ENCODE measurements around the gene C4orf50. TPM values are rescaled to one million over a fixed set of nuclear protein-coding genes. Genes with fewer than 3 reads are reported as not detected.

C4orf50 gene
- polyA plus RNA-seq, 4 donors: 0.01 to 0.02 TPM; not detected in 2

GRCh38 chr4:5927116-5927515, 91.1 kb downstream of the C4orf50 start:
- DNase-seq (ENCODE audit: low read depth in 4 of 4, low spot score in 2 of 4): no peak

- no peak for DNase-seq (ENCODE audit: low read depth in 4 of 4, low spot score in 2 of 4)
Measured at GRCh38 chr4:5926598-5926997, 91.6 kb downstream of the C4orf50 start.

GRCh38 chr4:5925419-5926200, 92.6 kb downstream of the C4orf50 start:
- DNase-seq (ENCODE audit: low read depth in 4 of 4, low spot score in 2 of 4): no peak

GRCh38 chr4:5924461-5925125, 93.6 kb downstream of the C4orf50 start:
- no peak for DNase-seq (ENCODE audit: low read depth in 4 of 4, low spot score in 2 of 4)

- no peak for DNase-seq (ENCODE audit: low read depth in 4 of 4, low spot score in 2 of 4)
Measured at GRCh38 chr4:5923376-5923775, 94.9 kb downstream of the C4orf50 start.

- no peak for DNase-seq (ENCODE audit: low read depth in 4 of 4, low spot score in 2 of 4)
Measured at GRCh38 chr4:5922556-5922955, 95.7 kb downstream of the C4orf50 start.

- no peak for DNase-seq (ENCODE audit: low read depth in 4 of 4, low spot score in 2 of 4)
Measured at GRCh38 chr4:5921981-5922380, 96.2 kb downstream of the C4orf50 start.

- no peak for DNase-seq (ENCODE audit: low read depth in 4 of 4, low spot score in 2 of 4)
Measured at GRCh38 chr4:5921101-5921980, 96.9 kb downstream of the C4orf50 start.

GRCh38 chr4:5919571-5919970, 98.7 kb downstream of the C4orf50 start:
- no peak for DNase-seq (ENCODE audit: low read depth in 4 of 4, low spot score in 2 of 4)

GRCh38 chr4:5919044-5919443, 99.2 kb downstream of the C4orf50 start:
- DNase-seq (ENCODE audit: low read depth in 4 of 4, low spot score in 2 of 4): no peak

GRCh38 chr4:5918331-5918985, 99.8 kb downstream of the C4orf50 start:
- no peak for DNase-seq (ENCODE audit: low read depth in 4 of 4, low spot score in 2 of 4)

GRCh38 chr4:5917672-5918071, 100.6 kb downstream of the C4orf50 start:
- no peak for DNase-seq (ENCODE audit: low read depth in 4 of 4, low spot score in 2 of 4)

GRCh38 chr4:5916229-5916628, 102.0 kb downstream of the C4orf50 start:
- no peak for DNase-seq (ENCODE audit: low read depth in 4 of 4, low spot score in 2 of 4)

- DNase-seq (ENCODE audit: low read depth in 4 of 4, low spot score in 2 of 4): no peak
Measured at GRCh38 chr4:5913454-5913853, 104.8 kb downstream of the C4orf50 start.

GRCh38 chr4:5912614-5913019, 105.6 kb downstream of the C4orf50 start:
- DNase-seq (ENCODE audit: low read depth in 4 of 4, low spot score in 2 of 4): no peak

- DNase-seq (ENCODE audit: low read depth in 4 of 4, low spot score in 2 of 4): no peak
Measured at GRCh38 chr4:5908876-5909427, 109.3 kb downstream of the C4orf50 start.

GRCh38 chr4:5906191-5906590, 112.0 kb downstream of the C4orf50 start:
- DNase-seq (ENCODE audit: low read depth in 4 of 4, low spot score in 2 of 4): no peak

- no peak for DNase-seq (ENCODE audit: low read depth in 4 of 4, low spot score in 2 of 4)
Measured at GRCh38 chr4:5905714-5906113, 112.5 kb downstream of the C4orf50 start.

GRCh38 chr4:5900844-5901243, 117.4 kb downstream of the C4orf50 start:
- DNase-seq (ENCODE audit: low read depth in 4 of 4, low spot score in 2 of 4): no peak

- no peak for DNase-seq (ENCODE audit: low read depth in 4 of 4, low spot score in 2 of 4)
Measured at GRCh38 chr4:5899881-5900280, 118.3 kb downstream of the C4orf50 start.

Measured in left renal cortex interstitium (tissue), 4 donors.